ENCODE results near the gene WDR5B.
"Not testable (repeated sequence)": the region's sequence is repeated elsewhere in the genome, so short reads cannot be mapped to it uniquely, and the experiment has no call there.

Gene WDR5B

GRCh38 chr3:122366379-122366749, 49.5 kb downstream of the WDR5B start:
- Histone ChIP-seq H3K9ac (no peak overlapping the region), H3K27me3 (ENCODE audit: control insufficient read depth, insufficient read depth, low read length) (no peaks in the 10 kb centered on the region), H3K4me1 (peaks cover 6% of the 10 kb centered on the region), H2AFZ (no peak overlapping the region), H3K79me2 (no peaks in the 10 kb centered on the region), H3K9me3 (ENCODE audit: control insufficient read depth, low read length) (no peaks in the 10 kb centered on the region), H3K27ac (no peak overlapping the region), H3K4me3 (ENCODE audit: low read depth, low read length) (no peak overlapping the region), H3K4me2 (ENCODE audit: low read length) (no peak overlapping the region), H3K36me3 (ENCODE audit: control insufficient read depth, insufficient read depth, low read length) (no peaks in the 10 kb centered on the region)
- TF ChIP-seq CTCF (IDR thresholded peaks at IDR 0.05), result no peak

GRCh38 chr3:122365582-122366378, 50.1 kb downstream of the WDR5B start:
- H3K9ac ChIP-seq; H3K9me3 ChIP-seq (ENCODE audit: control insufficient read depth, low read length); H3K4me2 ChIP-seq (ENCODE audit: low read length); H3K79me2 ChIP-seq; H3K27me3 ChIP-seq (ENCODE audit: control insufficient read depth, insufficient read depth, low read length); H3K27ac ChIP-seq; H3K4me1 ChIP-seq; H3K36me3 ChIP-seq (ENCODE audit: control insufficient read depth, insufficient read depth, low read length); H2AFZ ChIP-seq; H3K4me3 ChIP-seq (ENCODE audit: low read depth, low read length): not testable (repeated sequence)

GRCh38 chr3:122365073-122365472, 50.8 kb downstream of the WDR5B start:
- Histone ChIP-seq H3K27ac (no peak overlapping the region), H3K9ac (no peak overlapping the region), H3K4me3 (ENCODE audit: low read depth, low read length) (no peak overlapping the region), H3K36me3 (ENCODE audit: control insufficient read depth, insufficient read depth, low read length) (no peaks in the 10 kb centered on the region), H3K4me1 (peaks cover 6% of the 10 kb centered on the region), H3K4me2 (ENCODE audit: low read length) (no peak overlapping the region), H3K27me3 (ENCODE audit: control insufficient read depth, insufficient read depth, low read length) (no peaks in the 10 kb centered on the region), H3K79me2 (no peaks in the 10 kb centered on the region), H2AFZ (no peak overlapping the region), H3K9me3 (ENCODE audit: control insufficient read depth, low read length) (no peaks in the 10 kb centered on the region)
- TF ChIP-seq CTCF (IDR thresholded peaks at IDR 0.05), result no peak

- Histone ChIP-seq H3K27me3 (ENCODE audit: control insufficient read depth, insufficient read depth, low read length) (no peaks in the 10 kb centered on the region), H3K4me2 (ENCODE audit: low read length) (no peak overlapping the region), H3K79me2 (no peaks in the 10 kb centered on the region), H3K27ac (no peak overlapping the region), H3K9ac (no peak overlapping the region), H3K4me1 (peaks cover 6% of the 10 kb centered on the region), H3K4me3 (ENCODE audit: low read depth, low read length) (no peak overlapping the region), H3K36me3 (ENCODE audit: control insufficient read depth, insufficient read depth, low read length) (no peaks in the 10 kb centered on the region), H2AFZ (no peak overlapping the region), H3K9me3 (ENCODE audit: control insufficient read depth, low read length) (no peaks in the 10 kb centered on the region)
- no peak for TF ChIP-seq CTCF (IDR thresholded peaks at IDR 0.05)
These were observed 51.4 kb downstream of the WDR5B start for GRCh38 chr3:122364490-122364889.

Measured in parathyroid adenoma (tissue), 2 donors.